HG02943 (cell line): ENCODE data around the gene CFAP61.

Source experiments
- ATAC-seq: cut with Tn5 transposase; IDR thresholded peaks from one replicate; pipeline ENCODE4 v1.9.1; 2021; ENCODE audit warnings: mild to moderate bottlenecking, low read depth, moderate library complexity; ENCODE audit not compliant: unreplicated experiment

Gene CFAP61

GRCh38 chr20:20034486-20034885, 17.8 kb upstream of the CFAP61 start:
- no peak for ATAC-seq

GRCh38 chr20:20036756-20037155, 15.6 kb upstream of the CFAP61 start:
- ATAC-seq: no peak

- no peak for ATAC-seq
These were observed 14.4 kb upstream of the CFAP61 start for GRCh38 chr20:20037960-20038359.

GRCh38 chr20:20038586-20038985, 13.7 kb upstream of the CFAP61 start:
- no peak for ATAC-seq

- no peak for ATAC-seq
These were observed 12.5 kb upstream of the CFAP61 start for GRCh38 chr20:20039752-20040387.

- no peak for ATAC-seq
These were observed 612 bp upstream of the CFAP61 start for GRCh38 chr20:20051767-20052073.

- ATAC-seq: no peak
These were observed 8.1 kb downstream of the CFAP61 start for GRCh38 chr20:20060234-20060998.

GRCh38 chr20:20063941-20064702, 11.8 kb downstream of the CFAP61 start:
- no peak for ATAC-seq

GRCh38 chr20:20065361-20065760, 13.0 kb downstream of the CFAP61 start:
- ATAC-seq: no peak

GRCh38 chr20:20070871-20071726, 18.8 kb downstream of the CFAP61 start:
- ATAC-seq: no peak

- no peak for ATAC-seq
These were observed 21.6 kb downstream of the CFAP61 start for GRCh38 chr20:20073801-20074371.

GRCh38 chr20:20075032-20075431, 22.7 kb downstream of the CFAP61 start:
- ATAC-seq: no peak

- no peak for ATAC-seq
These were observed 24.1 kb downstream of the CFAP61 start for GRCh38 chr20:20076297-20077065.

GRCh38 chr20:20078041-20078440, 25.7 kb downstream of the CFAP61 start:
- ATAC-seq: no peak

- ATAC-seq: no peak
These were observed 26.9 kb downstream of the CFAP61 start for GRCh38 chr20:20079102-20079784.

- ATAC-seq: peak; percentile 80
These were observed 31.5 kb downstream of the CFAP61 start for GRCh38 chr20:20083807-20084206.

GRCh38 chr20:20084296-20084752, 32.0 kb downstream of the CFAP61 start:
- ATAC-seq: no peak

- ATAC-seq: no peak
These were observed 32.7 kb downstream of the CFAP61 start for GRCh38 chr20:20085071-20085470.

GRCh38 chr20:20085812-20086211, 33.5 kb downstream of the CFAP61 start:
- ATAC-seq: no peak
